ENCODE results near the gene CLDN22. TPM values are rescaled to one million over a fixed set of nuclear protein-coding genes. Genes with fewer than 3 reads are reported as not detected.

CLDN22 gene
- total RNA-seq, 3 donors from 2014 or later = not detected

- H3K36me3 ChIP-seq = no peaks in the 10 kb centered on the region
- no peaks in the 10 kb centered on the region for H3K27me3 ChIP-seq
- H3K27ac ChIP-seq = no peak overlapping the region
- no peaks in the 10 kb centered on the region for H3K4me1 ChIP-seq
- DNase-seq (ENCODE audit: low spot score in 2 of 2) = no peak
- no peaks in the 10 kb centered on the region for H3K9me3 ChIP-seq
- intact Hi-C loops (cut with DNase I; ENCODE audit: low total_unique reads) = no loop called here
- TF ChIP-seq POLR2AphosphoS5 (IDR thresholded peaks at IDR 0.05) (no peak), CTCF (IDR thresholded peaks at IDR 0.05) (no peak)
- no peak overlapping the region for H3K4me3 ChIP-seq
These were observed 33.3 kb downstream of the CLDN22 start for GRCh38 chr4:183286590-183287308.

- Histone ChIP-seq H3K27ac (no peak overlapping the region), H3K9me3 (no peaks in the 10 kb centered on the region), H3K4me3 (no peak overlapping the region), H3K27me3 (no peaks in the 10 kb centered on the region), H3K36me3 (no peaks in the 10 kb centered on the region), H3K4me1 (no peaks in the 10 kb centered on the region)
- intact Hi-C loops (cut with DNase I; ENCODE audit: low total_unique reads) = no loop called here
- no peak for DNase-seq (ENCODE audit: low spot score in 2 of 2)
- TF ChIP-seq CTCF (IDR thresholded peaks at IDR 0.05) = no peak
- no peak for TF ChIP-seq POLR2AphosphoS5 (IDR thresholded peaks at IDR 0.05)
- no peak for TF ChIP-seq POLR2A (IDR thresholded peaks at IDR 0.05)
These were observed 34.2 kb downstream of the CLDN22 start for GRCh38 chr4:183285886-183286285.

GRCh38 chr4:183284965-183285364, 35.1 kb downstream of the CLDN22 start:
- Histone ChIP-seq H3K27me3 (no peaks in the 10 kb centered on the region), H3K27ac (no peak overlapping the region), H3K4me3 (no peak overlapping the region), H3K4me1 (no peaks in the 10 kb centered on the region), H3K9me3 (no peaks in the 10 kb centered on the region), H3K36me3 (no peaks in the 10 kb centered on the region)
- no peak for DNase-seq (ENCODE audit: low spot score in 2 of 2)
- intact Hi-C loops (cut with DNase I; ENCODE audit: low total_unique reads) = no loop called here
- TF ChIP-seq POLR2AphosphoS5 (IDR thresholded peaks at IDR 0.05) = no peak

GRCh38 chr4:183284258-183284785, 35.8 kb downstream of the CLDN22 start:
- Histone ChIP-seq H3K4me3 (no peak overlapping the region), H3K27me3 (no peaks in the 10 kb centered on the region), H3K4me1 (no peaks in the 10 kb centered on the region), H3K27ac (no peak overlapping the region), H3K9me3 (no peaks in the 10 kb centered on the region), H3K36me3 (no peaks in the 10 kb centered on the region)
- no peak for DNase-seq (ENCODE audit: low spot score in 2 of 2)
- intact Hi-C loops (cut with DNase I; ENCODE audit: low total_unique reads) = no loop called here
- TF ChIP-seq POLR2AphosphoS5 (IDR thresholded peaks at IDR 0.05) (no peak), POLR2A (IDR thresholded peaks at IDR 0.05) (no peak), CTCF (IDR thresholded peaks at IDR 0.05) (no peak)

GRCh38 chr4:183276106-183276505, 44.0 kb downstream of the CLDN22 start:
- peaks cover 5% of the 10 kb centered on the region for H3K36me3 ChIP-seq
- intact Hi-C loops (cut with DNase I; ENCODE audit: low total_unique reads) = no loop called here
- DNase-seq (ENCODE audit: low spot score in 2 of 2) = no peak
- H3K4me1 ChIP-seq = no peaks in the 10 kb centered on the region
- H3K27ac ChIP-seq = no peak overlapping the region
- TF ChIP-seq POLR2A (IDR thresholded peaks at IDR 0.05) = no peak
- TF ChIP-seq POLR2AphosphoS5 (IDR thresholded peaks at IDR 0.05) = no peak
- TF ChIP-seq CTCF (IDR thresholded peaks at IDR 0.05) = no peak
- peaks cover 0 to 25% of the 10 kb centered on the region in 2 donors for H3K9me3 ChIP-seq
- no peaks in the 10 kb centered on the region for H3K27me3 ChIP-seq
- no peak overlapping the region for H3K4me3 ChIP-seq

All from breast epithelium (tissue), 4 donors.